GM21447 (cell line): Measurements from ENCODE around the gene YWHAQ.
A peak's percentile ranks its signal among the peaks of the same experiment; 100 is the strongest.
"Not testable (repeated sequence)": the region's sequence is repeated elsewhere in the genome, so short reads cannot be mapped to it uniquely, and the experiment has no call there.

ENCODE experiments used
- ATAC-seq: cut with Tn5 transposase; IDR thresholded peaks from one replicate; pipeline ENCODE4 v1.9.1; 2021; ENCODE audit not compliant: unreplicated experiment

The YWHAQ gene

GRCh38 chr2:9554921-9555296 is 75.9 kb downstream of the YWHAQ start:
- ATAC-seq = no peak

- ATAC-seq = no peak
Measured at GRCh38 chr2:9552219-9553178, 78.3 kb downstream of the YWHAQ start.

GRCh38 chr2:9550859-9551391 is 79.9 kb downstream of the YWHAQ start:
- not testable (repeated sequence) for ATAC-seq

GRCh38 chr2:9549420-9549819 is 81.4 kb downstream of the YWHAQ start:
- peak; percentile 31 for ATAC-seq

GRCh38 chr2:9548506-9548905 is 82.3 kb downstream of the YWHAQ start:
- peak; percentile 59 for ATAC-seq

- ATAC-seq = no peak
Measured at GRCh38 chr2:9547262-9547991, 83.4 kb downstream of the YWHAQ start.

- ATAC-seq = no peak
Measured at GRCh38 chr2:9545502-9545901, 85.3 kb downstream of the YWHAQ start.

- ATAC-seq = no peak
Measured at GRCh38 chr2:9543557-9543956, 87.2 kb downstream of the YWHAQ start.

- ATAC-seq = no peak
Measured at GRCh38 chr2:9539531-9539930, 91.3 kb downstream of the YWHAQ start.

GRCh38 chr2:9538000-9538507 is 92.7 kb downstream of the YWHAQ start:
- ATAC-seq = no peak

- ATAC-seq = no peak
Measured at GRCh38 chr2:9536504-9536903, 94.3 kb downstream of the YWHAQ start.

- no peak for ATAC-seq
Measured at GRCh38 chr2:9535177-9535576, 95.6 kb downstream of the YWHAQ start.
